ENCODE measurements around the gene HIC2. TPM values are rescaled to one million over a fixed set of nuclear protein-coding genes. Genes with fewer than 3 reads are reported as not detected.
"Not testable (repeated sequence)": the region's sequence is repeated elsewhere in the genome, so short reads cannot be mapped to it uniquely, and the experiment has no call there.

The HIC2 gene
- total RNA-seq, 1 experiment from 2014 or later = 3.5 TPM

DNA sequence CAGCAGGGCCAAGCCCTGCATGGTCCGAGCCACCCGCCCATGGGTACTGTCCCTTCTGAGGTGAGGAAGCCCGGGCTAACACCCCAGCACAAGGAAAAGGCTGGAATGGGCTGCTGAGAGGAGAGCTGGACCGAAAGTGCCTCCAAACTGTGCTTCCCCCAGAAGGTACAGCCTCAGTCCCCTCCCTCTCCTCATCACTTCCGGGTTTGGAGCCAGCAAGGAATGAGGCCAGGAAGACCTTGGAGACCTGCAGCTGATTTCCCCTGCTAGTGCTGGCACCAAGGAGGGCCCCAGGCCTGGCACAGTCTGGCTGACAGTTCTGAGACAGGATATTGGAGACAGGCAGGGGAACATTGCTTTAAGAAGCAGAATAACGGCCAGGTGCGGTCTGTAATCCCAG, 81.3 kb downstream of the HIC2 start:
- CTCF ChIA-PET; H3F3A ChIP-seq (ENCODE audit: low read length, unreplicated experiment); H4K20me1 ChIP-seq (ENCODE audit: low read length); H3K4me3 ChIP-seq (ENCODE audit: low read length); H3K79me2 ChIP-seq (ENCODE audit: low read length); intact Hi-C loops (cut with micrococcal nuclease); H3K27ac ChIP-seq (ENCODE audit: low read length); POLR2A ChIA-PET (ENCODE audit: unreplicated experiment); H3K36me3 ChIP-seq (ENCODE audit: low read depth, low read length); DNase-seq; H3K4me2 ChIP-seq (ENCODE audit: low read length); H3K27me3 ChIP-seq (ENCODE audit: low read length); H3K4me1 ChIP-seq (ENCODE audit: insufficient read depth, low read length); H3K9me2 ChIP-seq (replicated peaks; ENCODE audit: low read length); H3K9ac ChIP-seq (ENCODE audit: low read length); BruUV-seq (replicated peaks); H2AFZ ChIP-seq (ENCODE audit: low read length); H3K9me3 ChIP-seq (ENCODE audit: low read length): not testable (repeated sequence)
- peak; percentile 14; the same call in 1 of the 2 replicates for ATAC-seq

DNA sequence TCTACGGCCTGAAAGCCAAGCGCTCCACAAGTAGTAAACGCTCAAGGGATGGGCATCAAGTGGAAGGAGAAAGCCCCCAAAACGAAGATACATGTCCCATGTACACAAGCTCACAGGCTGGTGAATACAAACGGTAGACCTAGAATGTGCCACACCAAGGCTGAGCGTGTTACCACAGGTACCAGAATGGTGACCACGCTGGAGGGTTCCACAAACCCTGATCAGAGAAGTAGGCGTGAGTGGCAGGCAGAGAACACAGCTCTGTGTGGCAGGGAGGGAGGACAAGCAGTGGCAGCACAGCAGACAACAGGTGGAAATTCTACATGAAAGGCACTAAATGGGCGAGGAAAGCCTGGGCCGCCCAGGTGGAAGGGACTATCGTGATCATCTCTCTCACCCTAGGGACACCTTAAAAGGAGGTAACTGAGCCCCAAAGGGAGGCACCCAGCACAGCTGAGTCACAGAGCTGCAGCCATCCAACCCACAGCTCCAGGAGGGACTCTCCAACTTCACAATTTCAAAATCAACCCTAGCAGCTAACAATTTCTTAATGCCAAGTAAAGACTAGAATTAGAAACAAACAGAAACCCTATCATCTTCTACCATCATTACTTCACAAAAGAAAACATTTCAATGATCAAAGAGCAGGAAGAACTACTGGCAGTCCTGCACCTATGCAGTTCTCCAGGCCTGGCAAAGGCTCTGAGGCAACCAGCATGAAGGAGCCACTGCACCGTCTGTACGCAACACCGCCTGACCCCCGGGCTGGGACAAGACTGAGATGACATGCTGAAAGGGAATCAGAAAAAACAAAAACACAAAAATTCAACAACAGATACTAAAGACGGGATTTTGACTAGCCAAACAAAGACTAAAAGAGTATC, 82.7 kb downstream of the HIC2 start:
- H3K79me2 ChIP-seq (ENCODE audit: low read length); H4K20me1 ChIP-seq (ENCODE audit: low read length); POLR2A ChIA-PET (ENCODE audit: unreplicated experiment); H3K36me3 ChIP-seq (ENCODE audit: low read depth, low read length); BruUV-seq (replicated peaks); DNase-seq; H3K4me2 ChIP-seq (ENCODE audit: low read length); H3K9me2 ChIP-seq (replicated peaks; ENCODE audit: low read length); intact Hi-C loops (cut with micrococcal nuclease); H3F3A ChIP-seq (ENCODE audit: low read length, unreplicated experiment); H3K27ac ChIP-seq (ENCODE audit: low read length); CTCF ChIA-PET; ATAC-seq; H3K4me3 ChIP-seq (ENCODE audit: low read length); H3K4me1 ChIP-seq (ENCODE audit: insufficient read depth, low read length); H3K9me3 ChIP-seq (ENCODE audit: low read length); H3K27me3 ChIP-seq (ENCODE audit: low read length); H2AFZ ChIP-seq (ENCODE audit: low read length); H3K9ac ChIP-seq (ENCODE audit: low read length): not testable (repeated sequence)

Other genes with a start within 250 kb of the HIC2 start
- gene RIMBP3B, start 33.6 kb upstream of the HIC2 start, total RNA-seq (2014; rRNA removed) = 0.06 TPM in 1 of 2 replicates, not detected in the other
- 6.4 and 6.7 TPM in 2 replicates for gene TMEM191C, start 50.0 kb downstream of the HIC2 start, total RNA-seq (2014; rRNA removed)
- gene RIMBP3C, start 134.1 kb downstream of the HIC2 start, total RNA-seq (2014; rRNA removed) = 0.29 TPM in 1 of 2 replicates, not detected in the other
- gene UBE2L3, start 150.3 kb downstream of the HIC2 start, total RNA-seq (2014; rRNA removed) = 50.7 and 72.0 TPM in 2 replicates
- 79.4 and 122 TPM in 2 replicates for gene YDJC, start 212.7 kb downstream of the HIC2 start, total RNA-seq (2014; rRNA removed)
- not detected in 2 replicates for gene CCDC116, start 215.4 kb downstream of the HIC2 start, total RNA-seq (2014; rRNA removed)
- gene SDF2L1, start 224.9 kb downstream of the HIC2 start, total RNA-seq (2014; rRNA removed) = 180 and 214 TPM in 2 replicates
- 32.3 and 33.7 TPM in 2 replicates for gene PPIL2, start 248.6 kb downstream of the HIC2 start, total RNA-seq (2014; rRNA removed)